Erythroblast (primary cell): ENCODE results near the gene PTPN23.

Experiments used
- GATA1 ChIP-seq: IDR thresholded peaks from 2 replicates; pipeline ENCODE4 v1.6.1; 2011; ENCODE audit warnings: low read depth, mild to moderate bottlenecking, control low read depth, low read length, moderate library complexity
- POLR2A ChIP-seq: IDR thresholded peaks from 2 replicates; pipeline ENCODE4 v1.6.1; 2011; ENCODE audit warnings: mild to moderate bottlenecking, low read length

DNA sequence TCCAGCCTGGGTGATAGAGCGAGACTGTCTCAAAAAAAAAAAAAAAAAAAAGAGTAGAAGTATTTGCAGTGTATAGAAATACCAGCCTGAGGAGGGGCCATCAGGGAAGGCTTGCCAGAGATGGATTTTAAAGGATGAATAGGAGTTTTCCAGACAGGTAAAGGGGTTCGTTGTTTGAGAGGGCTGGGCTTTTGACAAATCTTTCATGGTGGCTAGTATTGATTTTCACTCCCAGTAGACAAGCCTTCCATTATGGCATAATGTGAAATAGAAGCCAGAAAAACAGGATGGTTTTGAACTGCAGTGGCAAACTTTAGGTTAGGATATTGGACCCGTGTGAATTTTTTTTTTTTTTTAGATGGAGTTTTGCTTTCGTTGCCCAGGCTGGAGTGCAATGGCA lies 3.6 kb downstream of the PTPN23 start:
- TF ChIP-seq POLR2A (no peak), GATA1 (no peak)
